ENCODE data around the gene BTN1A1.
"Not testable (repeated sequence)": the region's sequence is repeated elsewhere in the genome, so short reads cannot be mapped to it uniquely, and the experiment has no call there.

The BTN1A1 gene

GRCh38 chr6:26500102-26500501, at the start of gene BTN1A1:
BTN1A1 (plus strand) TSS chr6:26500303; CDS start chr6:26501287, 984 bp downstream.
- no peak for DNase-seq

- no peak for DNase-seq
Observed at GRCh38 chr6:26452631-26453235, 47.4 kb upstream of the BTN1A1 start.

- DNase-seq = no peak
Observed at GRCh38 chr6:26454631-26455030, 45.5 kb upstream of the BTN1A1 start.

- DNase-seq = no peak
Observed at GRCh38 chr6:26455357-26455970, 44.6 kb upstream of the BTN1A1 start.

- peak; percentile 70 for DNase-seq
Observed at GRCh38 chr6:26457264-26457805, 42.8 kb upstream of the BTN1A1 start.

GRCh38 chr6:26457806-26458688, 42.1 kb upstream of the BTN1A1 start, which contains the start of gene BTN2A1:
BTN2A1 (plus strand) TSS chr6:26457955; CDS start chr6:26458637, 682 bp downstream.
- DNase-seq = peak; percentile 94

- no peak for DNase-seq
Observed at GRCh38 chr6:26459023-26459810, 40.9 kb upstream of the BTN1A1 start.

GRCh38 chr6:26461353-26461752, 38.8 kb upstream of the BTN1A1 start:
- not testable (repeated sequence) for DNase-seq

GRCh38 chr6:26464014-26464413, 36.1 kb upstream of the BTN1A1 start:
- DNase-seq = no peak

- DNase-seq = no peak
Observed at GRCh38 chr6:26464416-26465131, 35.5 kb upstream of the BTN1A1 start.

GRCh38 chr6:26465776-26466175, 34.3 kb upstream of the BTN1A1 start:
- no peak for DNase-seq

GRCh38 chr6:26468829-26469228, 31.3 kb upstream of the BTN1A1 start:
- no peak for DNase-seq

- DNase-seq = no peak
Observed at GRCh38 chr6:26470643-26471042, 29.5 kb upstream of the BTN1A1 start.

GRCh38 chr6:26471970-26472369, 28.1 kb upstream of the BTN1A1 start:
- no peak for DNase-seq

- no peak for DNase-seq
Observed at GRCh38 chr6:26472549-26473290, 27.4 kb upstream of the BTN1A1 start.

- DNase-seq = no peak
Observed at GRCh38 chr6:26473429-26473757, 26.7 kb upstream of the BTN1A1 start.

- peak; percentile 94 for DNase-seq
Observed at GRCh38 chr6:26473758-26474438, 26.2 kb upstream of the BTN1A1 start.

GRCh38 chr6:26474439-26474881, 25.6 kb upstream of the BTN1A1 start:
- DNase-seq = peak; percentile 55

GRCh38 chr6:26475823-26476729, 24.0 kb upstream of the BTN1A1 start:
- no peak for DNase-seq
